ENCODE data around the gene GPR135.
A peak's percentile ranks its signal among the peaks of the same experiment; 100 is the strongest.

DNA sequence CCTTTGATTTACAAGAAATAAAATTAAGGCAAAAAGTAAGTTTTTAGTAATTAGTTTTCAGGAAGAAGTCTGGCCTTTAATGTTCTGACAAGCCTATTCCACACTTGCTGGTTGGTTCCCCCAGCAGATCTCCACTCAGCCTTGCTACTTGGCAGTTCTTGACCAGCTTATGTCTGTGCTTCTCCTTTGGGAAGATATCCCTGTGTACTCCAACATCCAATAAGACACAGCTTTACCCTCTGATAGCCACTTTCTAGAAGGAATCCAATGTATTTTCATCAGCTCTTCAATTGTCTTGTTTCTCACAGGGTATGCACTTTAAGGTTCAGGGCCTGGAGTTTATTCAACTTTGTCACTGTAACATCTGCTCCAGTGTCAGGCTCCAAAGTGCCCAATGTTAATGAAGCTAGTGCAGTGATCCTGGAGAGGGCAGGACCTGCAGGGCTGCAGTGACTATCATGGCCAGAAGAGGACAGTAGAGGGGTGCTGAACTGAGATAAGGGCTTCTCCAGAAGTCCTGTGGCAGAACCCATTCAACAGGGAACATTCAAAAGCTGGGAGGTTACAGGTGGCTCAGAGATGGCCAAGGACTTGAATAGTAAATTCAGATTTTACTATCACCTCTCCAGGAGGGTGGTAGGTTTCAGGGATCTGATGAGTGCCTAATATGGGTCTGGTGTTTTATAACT, 42.0 kb upstream of the GPR135 start:
- TF ChIP-seq, protein P1, sequence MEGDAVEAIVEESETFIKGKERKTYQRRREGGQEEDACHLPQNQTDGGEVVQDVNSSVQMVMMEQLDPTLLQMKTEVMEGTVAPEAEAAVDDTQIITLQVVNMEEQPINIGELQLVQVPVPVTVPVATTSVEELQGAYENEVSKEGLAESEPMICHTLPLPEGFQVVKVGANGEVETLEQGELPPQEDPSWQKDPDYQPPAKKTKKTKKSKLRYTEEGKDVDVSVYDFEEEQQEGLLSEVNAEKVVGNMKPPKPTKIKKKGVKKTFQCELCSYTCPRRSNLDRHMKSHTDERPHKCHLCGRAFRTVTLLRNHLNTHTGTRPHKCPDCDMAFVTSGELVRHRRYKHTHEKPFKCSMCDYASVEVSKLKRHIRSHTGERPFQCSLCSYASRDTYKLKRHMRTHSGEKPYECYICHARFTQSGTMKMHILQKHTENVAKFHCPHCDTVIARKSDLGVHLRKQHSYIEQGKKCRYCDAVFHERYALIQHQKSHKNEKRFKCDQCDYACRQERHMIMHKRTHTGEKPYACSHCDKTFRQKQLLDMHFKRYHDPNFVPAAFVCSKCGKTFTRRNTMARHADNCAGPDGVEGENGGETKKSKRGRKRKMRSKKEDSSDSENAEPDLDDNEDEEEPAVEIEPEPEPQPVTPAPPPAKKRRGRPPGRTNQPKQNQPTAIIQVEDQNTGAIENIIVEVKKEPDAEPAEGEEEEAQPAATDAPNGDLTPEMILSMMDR (conservative IDR thresholded peaks at IDR 0.05 in 1 of 2, IDR thresholded peaks at IDR 0.05 in 1 of 2; ENCODE audit: low read depth in 1 of 2, low read length in 2 of 2): peak; percentile 94 to 99
- TF ChIP-seq EZH2 (IDR thresholded peaks at IDR 0.05; ENCODE audit: low read length, missing control alignments): no peak
